ENCODE results near the gene WDR33.

DNA sequence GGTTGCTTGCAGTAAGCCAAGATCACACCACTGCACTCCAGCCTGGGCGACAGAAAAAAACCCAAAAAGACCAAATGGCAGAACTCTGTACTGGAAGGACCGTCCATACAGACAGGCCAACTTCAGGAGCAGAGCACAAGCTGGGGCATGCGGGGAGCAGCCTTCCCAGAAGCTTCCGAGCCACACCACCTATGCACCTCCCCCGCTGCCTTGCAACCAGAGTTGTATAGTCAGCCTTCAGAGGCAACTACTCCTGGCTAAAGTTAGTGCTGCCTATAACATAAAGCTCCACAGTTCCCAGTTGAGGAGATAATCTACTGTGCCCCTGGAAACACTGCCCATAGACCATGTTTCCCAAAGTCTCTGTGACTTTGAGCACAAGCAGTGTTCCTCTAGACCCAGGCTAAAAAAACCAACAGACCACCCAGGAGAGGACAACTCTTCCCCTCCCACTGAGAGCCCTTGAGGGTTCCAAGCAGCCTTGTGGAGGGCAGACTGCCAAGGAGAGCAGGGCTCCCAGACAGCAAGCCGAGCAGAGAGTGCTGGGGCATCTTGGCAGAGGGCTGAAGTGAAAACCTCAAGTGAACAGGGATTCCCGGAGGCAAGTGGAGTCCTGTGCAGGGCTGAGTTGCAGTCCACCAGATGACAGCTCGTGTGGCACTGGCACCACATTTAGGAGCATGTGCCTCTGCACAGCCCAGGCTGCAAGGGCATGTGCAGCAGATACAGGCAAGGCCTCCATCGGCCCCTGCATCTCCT lies 102.9 kb downstream of the WDR33 start:
- TF ChIP-seq MTA1 (IDR thresholded peaks at IDR 0.05; ENCODE audit: borderline replicate concordance), result no peak
- TF ChIP-seq PURB (CRISPR knock-in tag; IDR thresholded peaks at IDR 0.05; ENCODE audit: low read depth), result no peak
- TF ChIP-seq, protein P1, sequence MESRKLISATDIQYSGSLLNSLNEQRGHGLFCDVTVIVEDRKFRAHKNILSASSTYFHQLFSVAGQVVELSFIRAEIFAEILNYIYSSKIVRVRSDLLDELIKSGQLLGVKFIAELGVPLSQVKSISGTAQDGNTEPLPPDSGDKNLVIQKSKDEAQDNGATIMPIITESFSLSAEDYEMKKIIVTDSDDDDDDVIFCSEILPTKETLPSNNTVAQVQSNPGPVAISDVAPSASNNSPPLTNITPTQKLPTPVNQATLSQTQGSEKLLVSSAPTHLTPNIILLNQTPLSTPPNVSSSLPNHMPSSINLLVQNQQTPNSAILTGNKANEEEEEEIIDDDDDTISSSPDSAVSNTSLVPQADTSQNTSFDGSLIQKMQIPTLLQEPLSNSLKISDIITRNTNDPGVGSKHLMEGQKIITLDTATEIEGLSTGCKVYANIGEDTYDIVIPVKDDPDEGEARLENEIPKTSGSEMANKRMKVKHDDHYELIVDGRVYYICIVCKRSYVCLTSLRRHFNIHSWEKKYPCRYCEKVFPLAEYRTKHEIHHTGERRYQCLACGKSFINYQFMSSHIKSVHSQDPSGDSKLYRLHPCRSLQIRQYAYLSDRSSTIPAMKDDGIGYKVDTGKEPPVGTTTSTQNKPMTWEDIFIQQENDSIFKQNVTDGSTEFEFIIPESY (CRISPR knock-in tag; IDR thresholded peaks at IDR 0.05), result no peak
- no peak for TF ChIP-seq POLR2AphosphoS5 (IDR thresholded peaks at IDR 0.05; ENCODE audit: control insufficient read depth, insufficient read depth, low read depth, low read length)
